Activated CD8-positive, alpha-beta T cell treated with anti-CD3 and anti-CD28 coated beads for 36 hours (primary cell): Measurements from ENCODE around the gene KCNMA1. TPM values are rescaled to one million over a fixed set of nuclear protein-coding genes. Genes with fewer than 3 reads are reported as not detected.

Experiments used
- ATAC-seq: fragments of 200-7000 bp; cut with Tn5 transposase; one replicate; pipeline ENCODE4 v1.10.0; 2021; ENCODE audit warnings: mild to moderate bottlenecking, moderate library complexity
- CTCF ChIA-PET: fragments of 350-600 bp; sonication (Branson Sonifier 250); formaldehyde crosslinking; loops from one replicate; lab custom pipeline; 2021; ENCODE audit warnings: antibody characterized with exemption; lab: Charles Lee
- POLR2A ChIA-PET: fragments of 350-600 bp; sonication (Branson Sonifier 250); formaldehyde crosslinking; loops from one replicate; lab custom pipeline; 2021; ENCODE audit warnings: antibody characterized with exemption; lab: Charles Lee
- DNase-seq: peaks from one replicate; pipeline ENCODE4 v3.0.0-alpha.2; 2020
- H3K27ac Mint-ChIP-seq: one replicate; pipeline ENCODE4 v1.8.0; 2021; ENCODE audit warnings: mild to moderate bottlenecking, mixed read lengths
- H3K27me3 Mint-ChIP-seq: one replicate; pipeline ENCODE4 v1.8.0; 2021; ENCODE audit warnings: mixed read lengths
- H3K36me3 Mint-ChIP-seq: one replicate; pipeline ENCODE4 v1.8.0; 2021; ENCODE audit warnings: low read depth, mixed read lengths
- H3K4me1 Mint-ChIP-seq: one replicate; pipeline ENCODE4 v1.8.0; 2021; ENCODE audit warnings: low read depth, mixed read lengths
- H3K4me3 Mint-ChIP-seq: one replicate; pipeline ENCODE4 v1.8.0; 2021; ENCODE audit warnings: mild to moderate bottlenecking, moderate library complexity, mixed read lengths
- H3K9me3 Mint-ChIP-seq: one replicate; pipeline ENCODE4 v1.8.0; 2021; ENCODE audit warnings: mixed read lengths
- CTCF ChIP-seq: fragments of 200-600 bp; IDR thresholded peaks from one replicate; pipeline ENCODE4 v1.8.0; 2022; ENCODE audit warnings: antibody characterized with exemption, mild to moderate bottlenecking
- intact Hi-C: fragments of 100-400 bp; cut with micrococcal nuclease; formaldehyde crosslinking; loops from one replicate; pipeline ENCODE4 v1.10.0; 2022
- total RNA-seq, 2 experiments: library from RNA; stranded (reverse); gene quantifications; one replicate each; pipeline ENCODE4 v1.2.3, GENCODE V29; 2021

Gene KCNMA1
- total RNA-seq, 2 experiments from 2014 or later, result 0.18 TPM; not detected in 1

GRCh38 chr10:77363210-77363609 is 274.4 kb downstream of the KCNMA1 start:
- H3K36me3 Mint-ChIP-seq, result no peaks in the 10 kb centered on the region
- TF ChIP-seq CTCF, result no peak
- intact Hi-C loops, result no loop called here
- no peak for DNase-seq
- peaks cover 2% of the 10 kb centered on the region for H3K9me3 Mint-ChIP-seq
- no peaks in the 10 kb centered on the region for H3K27me3 Mint-ChIP-seq
- H3K4me1 Mint-ChIP-seq, result no peaks in the 10 kb centered on the region
- no peak for ATAC-seq
- POLR2A ChIA-PET, result no interaction called here
- H3K27ac Mint-ChIP-seq, result no peak overlapping the region
- CTCF ChIA-PET, result interaction anchor here (1.2 to 1.3 kb wide), 2 partner anchors 9 to 15 kb away, joined by 3 read pairs; no protein-coding TSS in a partner anchor
- H3K4me3 Mint-ChIP-seq, result no peak overlapping the region

- ChIA-PET CTCF (interaction anchor here (1.2 kb wide), 1 partner anchor 10 kb away, joined by 3 read pairs; no protein-coding TSS in a partner anchor), POLR2A (no interaction called here)
- Mint-ChIP-seq H3K4me1 (no peaks in the 10 kb centered on the region), H3K9me3 (no peaks in the 10 kb centered on the region), H3K4me3 (no peak overlapping the region), H3K27me3 (no peaks in the 10 kb centered on the region), H3K27ac (no peak overlapping the region), H3K36me3 (no peaks in the 10 kb centered on the region)
- TF ChIP-seq CTCF, result no peak
- DNase-seq, result no peak
- no peak for ATAC-seq
- intact Hi-C loops, result no loop called here
These were observed 275.8 kb downstream of the KCNMA1 start for GRCh38 chr10:77361831-77362230.

GRCh38 chr10:77361426-77361825 is 276.2 kb downstream of the KCNMA1 start:
- Mint-ChIP-seq H3K27me3 (no peaks in the 10 kb centered on the region), H3K4me3 (no peak overlapping the region), H3K4me1 (no peaks in the 10 kb centered on the region), H3K36me3 (no peaks in the 10 kb centered on the region), H3K27ac (no peak overlapping the region), H3K9me3 (no peaks in the 10 kb centered on the region)
- no peak for DNase-seq
- no peak for TF ChIP-seq CTCF
- POLR2A ChIA-PET, result no interaction called here
- CTCF ChIA-PET, result no interaction called here
- no peak for ATAC-seq
- intact Hi-C loops, result no loop called here

GRCh38 chr10:77360835-77361234 is 276.8 kb downstream of the KCNMA1 start:
- Mint-ChIP-seq H3K36me3 (no peaks in the 10 kb centered on the region), H3K27ac (no peak overlapping the region), H3K4me3 (no peak overlapping the region), H3K4me1 (no peaks in the 10 kb centered on the region), H3K9me3 (no peaks in the 10 kb centered on the region), H3K27me3 (no peaks in the 10 kb centered on the region)
- ATAC-seq (no peak), DNase-seq (no peak)
- ChIA-PET POLR2A (no interaction called here), CTCF (no interaction called here)
- TF ChIP-seq CTCF, result no peak
- intact Hi-C loops, result loop anchor here (1.0 kb wide), 1 partner anchor 11 kb away; no protein-coding TSS in a partner anchor

GRCh38 chr10:77359950-77360520 is 277.6 kb downstream of the KCNMA1 start:
- Mint-ChIP-seq H3K4me1 (no peaks in the 10 kb centered on the region), H3K27me3 (no peaks in the 10 kb centered on the region), H3K27ac (no peak overlapping the region), H3K36me3 (no peaks in the 10 kb centered on the region), H3K4me3 (no peak overlapping the region), H3K9me3 (no peaks in the 10 kb centered on the region)
- ChIA-PET CTCF (no interaction called here), POLR2A (no interaction called here)
- no peak for TF ChIP-seq CTCF
- no peak for ATAC-seq
- intact Hi-C loops, result loop anchor here (1.0 kb wide), 1 partner anchor 12 kb away; no protein-coding TSS in a partner anchor
- DNase-seq, result no peak
